Right lobe of liver (tissue), 6 donors: Measurements from ENCODE around the gene MON2. TPM values are rescaled to one million over a fixed set of nuclear protein-coding genes. Genes with fewer than 3 reads are reported as not detected.

Experiments
- ATAC-seq, 4 donors: fragments of 200-7000 bp; cut with Tn5 transposase; one replicate each; pipeline ENCODE4 v1.9.1; 2020; ENCODE audit warnings: mild to moderate bottlenecking in 4 of 4, moderate library complexity in 4 of 4
- DNase-seq, 3 donors: peaks; one replicate each; pipeline ENCODE4 v3.0.0-alpha.2; 2020
- H3K27ac ChIP-seq, 3 donors: fragments of 200-600 bp; one replicate each; pipeline ENCODE4 v1.8.0; 2022
- H3K27me3 ChIP-seq, 2 donors: fragments of 200-600 bp; one replicate each; pipeline ENCODE4 v1.8.0; 2022
- H3K36me3 ChIP-seq, 4 donors: fragments of 200-600 bp; sonication (generic) in 1 of 4; one replicate each; pipeline versions ENCODE4 v1.5.1 to v1.8.0; 2017 to 2022; ENCODE audit warnings: control low read depth in 1 of 4
- H3K4me1 ChIP-seq, 4 donors: fragments of 200-600 bp; sonication (generic) in 1 of 4; one replicate each; pipeline versions ENCODE4 v1.5.1 to v1.8.0; 2017 to 2022; ENCODE audit warnings: control low read depth in 1 of 4
- H3K4me3 ChIP-seq, 3 donors: fragments of 200-600 bp; one replicate each; pipeline ENCODE4 v1.8.0; 2022
- H3K9me3 ChIP-seq, 4 donors: fragments of 200-600 bp; sonication (generic) in 1 of 4; one replicate each; pipeline versions ENCODE4 v1.5.1 to v1.8.0; 2017 to 2022; ENCODE audit warnings: control low read depth in 1 of 4
- CTCF ChIP-seq, 4 donors: fragments of 200-600 bp in 3 of 4; fragments of 450-650 bp in 1 of 4; IDR thresholded peaks; one replicate each; pipeline versions ENCODE4 v1.5.1 to v1.8.0; 2016 to 2022; ENCODE audit warnings: antibody characterized with exemption in 4 of 4, mild to moderate bottlenecking in 2 of 4
- POLR2A ChIP-seq: fragments of 450-650 bp; IDR thresholded peaks from one replicate; pipeline ENCODE4 v1.6.1; 2017; ENCODE audit warnings: antibody characterized with exemption, mild to moderate bottlenecking
- WGBS: methylation state at CpG from one replicate; pipeline ENCODE4 v1.1.6; 2018; ENCODE audit warnings: low coverage, low lambda C conversion rate; ENCODE audit not compliant: insufficient coverage; ENCODE audit errors: missing lambda C conversion rate; 5-methylcytosine and 5-hydroxymethylcytosine counted together
- intact Hi-C, 2 donors: fragments of 100-400 bp; cut with DNase I; formaldehyde crosslinking; loops; one replicate each; pipeline versions ENCODE4 v1.11.2 to v1.14.1; 2022
- total RNA-seq, 6 experiments: library from RNA; depleted of rRNA in 2 of 6; stranded (reverse); fragments of >200 nt in 2 of 6; fragmentation: NEBNext Ultra II Directional in 3 of 6; extraction: Animal tissue kit (Norgen Biotek cat#: 25700) in 3 of 6; gene quantifications; one replicate each; pipeline versions ENCODE4 v1.1.0 to v1.2.4, GENCODE V29; 2016 to 2023
- donor health status: DM: no; HTN: yes; CAD: no.
- donor health status: DM: no; HTN: no; CAD: no.
- donor health status: DM: no; HTN: no; CAD: no.
- donor health status: DM: no; HTN: yes; CAD: no.
- donor health status: DM: no; HTN: yes; CAD: no.

MON2 gene
- total RNA-seq, 6 experiments from 2014 or later, result 26.6 to 37.4 (median 30.5) TPM

- Histone ChIP-seq H3K4me1 (peaks cover 0 to 17% (median 5%) of the 10 kb centered on the region in 4 donors), H3K4me3 (no peak overlapping the region), H3K27me3 (no peaks in the 10 kb centered on the region), H3K9me3 (no peaks in the 10 kb centered on the region), H3K27ac (no peak overlapping the region), H3K36me3 (peaks cover 0 to 3% (median under 1%) of the 10 kb centered on the region in 4 donors)
- DNase-seq, result no peak
- intact Hi-C loops, result no loop called here
- TF ChIP-seq POLR2A, result no peak
- no peak for TF ChIP-seq CTCF (IDR thresholded peaks at IDR 0.05)
- WGBS, result 91% methylated on average over 1 of the region's 1 CpG
- ATAC-seq, result no peak
Measured at GRCh38 chr12:62530596-62530995, 64.0 kb downstream of the MON2 start.

GRCh38 chr12:62532333-62532732 lies 65.7 kb downstream of the MON2 start:
- Histone ChIP-seq H3K27me3 (no peaks in the 10 kb centered on the region), H3K27ac (peak overlapping the region in 2 of 3 donors; percentile 72 to 91), H3K4me3 (no peak overlapping the region), H3K36me3 (peaks cover 0 to 3% (median under 1%) of the 10 kb centered on the region in 4 donors), H3K4me1 (peaks cover 0 to 28% (median 11%) of the 10 kb centered on the region in 4 donors), H3K9me3 (no peaks in the 10 kb centered on the region)
- intact Hi-C loops, result no loop called here
- DNase-seq (no peak), ATAC-seq (no peak)
- WGBS, result 63% methylated on average over 3 of the region's 3 CpGs
- TF ChIP-seq POLR2A (no peak), CTCF (IDR thresholded peaks at IDR 0.05) (no peak)

GRCh38 chr12:62533087-62533754 lies 66.6 kb downstream of the MON2 start:
- no peaks in the 10 kb centered on the region for H3K9me3 ChIP-seq
- intact Hi-C loops, result no loop called here
- H3K27me3 ChIP-seq, result no peaks in the 10 kb centered on the region
- WGBS, result 35% methylated on average over 2 of the region's 2 CpGs
- peaks cover 0 to 32% (median 11%) of the 10 kb centered on the region in 4 donors for H3K4me1 ChIP-seq
- peak overlapping the region; percentile 37 to 91 (median 72) for H3K27ac ChIP-seq
- peaks cover 0 to 4% (median 2%) of the 10 kb centered on the region in 4 donors for H3K36me3 ChIP-seq
- ATAC-seq (peak; percentile 61 to 76 (median 70)), DNase-seq (peak in 1 of 3 donors; percentile 52)
- H3K4me3 ChIP-seq, result peak overlapping the region in 1 of 3 donors; percentile 1
- TF ChIP-seq CTCF (IDR thresholded peaks at IDR 0.05), result no peak
- TF ChIP-seq POLR2A, result no peak

- Histone ChIP-seq H3K27me3 (no peaks in the 10 kb centered on the region), H3K36me3 (peaks cover 0 to 5% (median 2%) of the 10 kb centered on the region in 4 donors), H3K4me3 (peak overlapping the region in 1 of 3 donors; percentile 1), H3K9me3 (no peaks in the 10 kb centered on the region), H3K4me1 (peaks cover 0 to 30% (median 10%) of the 10 kb centered on the region in 4 donors), H3K27ac (peak overlapping the region; percentile 37 to 91 (median 72))
- ATAC-seq, result peak; percentile 96 to 99 (median 96)
- 33% methylated on average over 1 of the region's 2 CpGs for WGBS
- peak; percentile 39 to 78 (median 74) for DNase-seq
- TF ChIP-seq POLR2A (no peak), CTCF (IDR thresholded peaks at IDR 0.05) (no peak)
- intact Hi-C loops, result no loop called here
Measured at GRCh38 chr12:62533755-62534107, 67.1 kb downstream of the MON2 start.
